Measurements from ENCODE around the gene RBKS.

RBKS gene

DNA sequence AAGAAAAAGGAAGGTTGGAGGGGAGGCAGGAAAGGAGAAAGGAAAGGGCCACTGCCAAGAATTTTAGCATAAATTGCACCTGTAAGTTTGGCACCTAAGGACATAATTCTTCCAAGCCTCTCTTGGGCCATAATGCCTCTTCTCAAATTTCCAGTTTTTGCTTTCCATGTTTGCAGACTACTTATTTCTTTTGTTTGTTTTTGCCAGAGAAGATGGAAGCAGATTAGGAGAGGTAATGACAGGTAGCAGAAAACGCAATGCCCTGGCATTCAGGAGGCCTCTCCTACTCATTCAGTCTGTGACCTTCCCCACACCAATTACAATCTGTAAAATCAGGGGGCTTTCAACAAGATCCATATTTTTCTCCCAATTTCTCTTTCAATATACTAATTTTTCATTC, 61.9 kb downstream of the RBKS start:
- no peak for DNase-seq

DNA sequence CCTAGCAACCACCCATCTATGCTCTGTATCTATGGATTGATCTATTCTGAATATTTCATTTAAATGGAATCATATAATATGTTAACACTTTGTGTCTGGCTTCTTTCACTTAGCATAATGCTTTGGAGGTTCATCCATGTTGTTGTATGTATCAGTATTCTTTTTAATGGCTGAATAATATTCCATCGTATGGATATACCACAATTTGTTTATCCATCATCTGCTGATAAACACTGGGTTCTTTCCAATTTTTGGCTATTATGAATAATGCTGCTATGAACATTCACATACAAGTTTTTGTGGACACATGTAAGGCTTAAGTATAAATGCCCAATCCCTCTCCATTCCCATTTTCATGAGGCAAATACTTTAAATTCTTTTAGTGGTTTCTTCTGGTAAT, 65.8 kb downstream of the RBKS start:
- DNase-seq = no peak

DNA sequence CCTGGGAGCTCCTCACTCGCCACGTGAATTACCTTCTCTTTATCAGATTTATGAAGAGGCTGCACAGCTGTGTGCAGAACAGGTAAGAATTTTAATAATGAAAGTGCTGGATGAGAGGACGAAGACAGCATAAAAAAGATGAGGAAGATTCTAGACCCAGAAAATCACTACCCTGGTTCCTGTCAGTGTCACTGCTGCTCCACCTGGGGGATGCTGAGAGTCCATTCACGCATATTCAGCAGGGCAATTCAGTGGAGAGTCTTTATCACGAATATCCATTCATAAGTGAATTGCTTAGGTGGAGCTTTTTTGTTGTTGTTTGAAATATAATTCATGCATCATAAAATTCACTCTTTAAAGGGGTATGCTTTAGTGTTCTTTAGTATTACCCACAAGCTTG, 66.6 kb downstream of the RBKS start:
- DNase-seq = no peak

DNA sequence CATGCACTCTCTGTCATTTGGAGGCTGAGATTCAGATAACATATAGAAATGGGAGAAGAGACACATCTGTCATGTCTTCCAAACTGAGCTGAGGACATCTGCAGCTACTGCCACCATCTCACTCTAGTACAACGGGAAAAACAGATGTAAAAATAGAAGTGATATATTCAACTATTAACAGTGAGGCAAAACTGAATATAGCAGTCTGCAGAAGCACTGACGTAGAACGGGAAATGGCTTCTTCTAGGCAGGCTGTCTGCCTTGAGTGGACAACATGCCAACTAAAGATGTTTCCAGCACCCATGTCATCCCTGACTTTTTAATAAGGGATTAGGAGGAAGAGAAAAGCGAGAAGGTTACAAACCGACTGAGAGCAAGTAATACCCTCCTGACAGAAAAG, 67.1 kb downstream of the RBKS start:
- no peak for DNase-seq

DNA sequence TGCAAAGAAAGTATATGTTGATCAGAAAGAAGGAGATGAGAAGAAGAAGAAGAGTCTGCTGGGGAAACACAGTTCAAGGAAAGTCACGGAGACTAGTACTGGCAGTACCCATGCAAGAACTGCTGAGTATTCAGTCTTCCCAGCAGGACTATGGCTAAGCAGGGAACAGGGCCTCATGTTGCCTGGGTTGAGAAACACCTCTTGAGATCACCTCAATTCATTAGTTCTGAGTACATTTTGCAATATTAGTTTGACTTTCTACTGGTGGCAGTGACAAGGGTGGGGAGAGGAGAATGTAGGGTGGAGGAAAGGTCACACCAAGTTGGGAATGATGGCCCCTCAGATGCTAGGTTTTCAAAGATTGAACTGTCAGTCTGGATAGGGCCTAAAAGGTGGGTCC, 68.1 kb downstream of the RBKS start:
- DNase-seq = no peak

DNA sequence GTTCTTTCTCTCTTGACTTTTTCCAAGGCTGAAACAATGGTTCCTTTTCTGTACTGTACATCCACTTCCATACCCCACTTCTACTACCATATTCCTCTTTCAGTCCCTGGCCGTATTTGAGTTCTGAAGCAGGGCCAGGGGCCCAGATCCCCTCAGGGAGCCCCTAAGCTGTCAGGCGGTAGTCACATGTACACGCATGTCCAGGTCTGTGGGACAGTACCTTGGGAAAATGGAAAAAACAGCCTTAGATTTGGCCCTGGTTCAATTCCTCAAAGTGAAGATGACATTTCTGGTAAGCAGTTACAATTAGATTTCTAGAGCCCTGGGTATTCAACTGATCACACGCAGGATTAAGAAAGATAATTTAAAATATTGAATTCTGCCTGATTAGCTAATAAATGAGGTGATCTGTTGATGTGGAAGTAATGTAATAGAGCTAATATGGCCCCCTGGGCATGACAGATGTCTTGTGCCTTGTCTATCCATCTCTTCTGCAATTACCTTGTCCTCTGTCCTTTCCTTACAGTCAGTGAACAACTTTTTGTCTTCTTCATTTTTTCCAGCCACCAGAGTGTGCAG, 74.2 kb downstream of the RBKS start:
- no peak for DNase-seq

DNA sequence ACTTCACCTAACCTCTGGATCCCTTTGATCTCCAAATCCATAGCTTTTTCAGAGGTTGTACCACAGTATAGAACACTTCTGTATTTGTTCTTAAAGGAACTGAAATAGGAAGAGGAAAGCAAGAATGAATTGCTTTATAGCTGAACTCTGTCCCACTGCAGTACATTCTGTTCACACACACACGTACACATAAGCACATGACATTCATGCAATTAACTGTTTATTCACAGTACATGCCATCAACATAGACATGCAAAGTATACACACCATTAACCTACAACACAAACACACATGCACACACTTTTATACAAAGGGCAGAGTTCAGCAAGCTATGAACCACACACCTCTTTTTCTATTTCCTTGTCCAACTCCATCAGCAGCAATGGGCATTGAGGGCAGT, 75.4 kb downstream of the RBKS start:
- no peak for DNase-seq

DNA sequence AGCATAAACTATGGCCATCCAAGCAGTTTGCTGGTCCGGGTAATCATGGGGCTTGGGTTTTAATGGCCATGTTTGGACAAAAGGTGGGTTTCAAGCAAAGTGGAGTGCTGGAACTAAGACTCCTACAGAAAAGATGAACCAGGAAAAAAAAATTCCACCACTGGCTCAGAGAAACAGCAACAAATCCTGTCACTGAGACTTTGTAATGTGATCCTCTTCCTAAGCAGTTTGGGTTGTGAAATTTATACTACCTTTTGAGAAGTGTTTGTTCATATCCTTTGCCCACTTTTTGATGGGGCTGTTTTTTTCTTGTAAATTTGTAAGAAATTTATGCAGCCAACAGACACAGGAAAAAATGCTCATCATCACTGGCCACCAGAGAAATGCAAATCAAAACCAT, 78.4 kb downstream of the RBKS start:
- no peak for DNase-seq

DNA sequence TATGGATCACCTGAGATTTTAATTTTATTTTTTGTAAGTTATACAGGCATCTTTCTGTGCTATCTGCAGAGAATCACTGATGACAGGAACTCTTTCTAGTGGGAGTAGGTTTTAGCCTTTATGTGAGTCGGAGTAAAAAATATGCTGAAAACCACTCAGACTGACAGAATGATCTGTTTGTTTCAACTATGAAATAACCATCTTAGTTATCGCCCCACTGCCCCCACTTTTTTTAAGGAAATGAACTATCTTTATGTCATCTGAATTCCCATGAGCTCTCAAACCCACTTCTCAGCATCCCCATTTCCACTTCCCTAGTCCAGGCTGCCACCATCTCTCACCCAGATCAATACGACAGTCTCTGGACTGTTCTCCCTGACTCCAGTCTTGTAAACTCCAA, 79.7 kb downstream of the RBKS start:
- DNase-seq = no peak

DNA sequence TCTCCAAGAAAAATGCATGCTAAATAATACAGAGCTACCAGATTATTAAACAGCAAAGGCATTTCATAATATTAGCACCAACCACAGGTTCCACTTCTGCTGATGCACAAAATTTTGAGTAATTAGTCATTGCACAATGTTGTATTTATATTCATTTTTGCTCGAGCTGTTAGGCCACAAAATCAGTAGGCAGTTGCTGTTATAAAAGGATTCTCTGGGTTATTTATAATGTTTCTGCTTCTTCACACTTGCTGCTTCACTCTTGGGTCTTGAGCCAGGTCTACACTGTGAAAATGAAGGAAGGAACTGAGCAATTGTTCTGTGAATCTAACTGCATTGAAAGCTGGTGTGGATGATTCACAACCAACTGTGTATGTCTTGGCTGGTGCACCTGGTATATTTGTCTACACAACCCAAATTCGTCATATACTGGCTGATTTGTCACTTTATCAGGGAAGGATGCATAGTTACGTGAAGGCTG, 80.4 kb downstream of the RBKS start:
- no peak for DNase-seq

DNA sequence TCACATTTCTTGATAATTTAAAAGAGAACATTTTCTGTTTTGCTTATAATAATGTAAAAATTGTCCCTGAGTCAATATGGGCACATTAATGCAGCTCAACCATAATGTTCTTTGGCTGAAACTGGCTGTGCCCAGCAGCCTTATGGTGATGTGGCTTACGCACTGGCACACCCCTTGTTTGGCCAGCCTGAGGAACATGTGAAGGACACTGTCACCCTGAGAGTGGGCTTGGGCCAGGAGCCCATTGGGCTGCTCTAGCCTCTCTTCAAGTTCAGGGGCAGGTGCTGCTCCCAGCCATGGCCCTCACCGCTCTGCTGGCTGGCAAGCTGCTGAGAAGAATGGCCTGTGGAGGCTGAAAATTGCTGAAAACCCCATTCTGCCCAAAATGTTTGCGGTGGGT, 81.2 kb downstream of the RBKS start:
- DNase-seq = no peak

DNA sequence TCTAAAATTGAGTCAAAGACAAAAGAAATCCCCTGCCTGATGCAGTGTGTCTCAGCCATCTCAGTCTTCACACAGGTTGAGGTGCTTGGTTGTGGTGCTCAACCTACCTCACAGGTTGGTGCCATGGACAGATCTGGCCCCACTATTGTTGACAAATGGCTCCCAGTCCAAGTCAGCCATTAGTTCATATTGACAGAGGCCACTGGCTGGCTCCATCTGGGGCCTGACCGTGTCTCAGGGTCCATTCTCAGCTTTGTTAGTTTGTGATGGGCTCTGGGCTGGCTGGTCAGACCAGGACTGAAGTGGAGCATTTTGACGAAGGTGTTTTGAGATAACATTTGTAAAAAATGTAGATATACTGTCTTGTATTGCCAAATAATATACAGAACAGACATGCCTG, 81.8 kb downstream of the RBKS start:
- no peak for DNase-seq

DNA sequence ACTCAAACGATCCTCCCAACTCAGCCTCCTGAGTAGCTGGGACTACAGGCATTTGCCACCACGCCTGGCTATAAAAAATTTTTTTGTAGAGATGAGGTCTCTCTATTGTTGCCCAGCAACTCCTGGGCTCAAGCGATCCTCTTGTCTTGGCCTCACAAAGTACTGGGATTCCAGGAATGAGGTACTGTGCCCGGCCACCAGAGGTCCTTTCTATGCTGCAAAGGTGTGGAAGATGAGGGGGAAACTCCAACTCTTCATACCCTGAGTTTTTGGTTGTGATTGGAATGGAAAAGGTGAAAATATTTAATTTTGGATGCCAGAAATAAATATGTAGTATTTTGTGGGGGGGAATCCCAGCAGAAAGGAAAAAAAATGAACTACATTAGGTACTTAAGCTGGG, 82.7 kb downstream of the RBKS start:
- DNase-seq = no peak

DNA sequence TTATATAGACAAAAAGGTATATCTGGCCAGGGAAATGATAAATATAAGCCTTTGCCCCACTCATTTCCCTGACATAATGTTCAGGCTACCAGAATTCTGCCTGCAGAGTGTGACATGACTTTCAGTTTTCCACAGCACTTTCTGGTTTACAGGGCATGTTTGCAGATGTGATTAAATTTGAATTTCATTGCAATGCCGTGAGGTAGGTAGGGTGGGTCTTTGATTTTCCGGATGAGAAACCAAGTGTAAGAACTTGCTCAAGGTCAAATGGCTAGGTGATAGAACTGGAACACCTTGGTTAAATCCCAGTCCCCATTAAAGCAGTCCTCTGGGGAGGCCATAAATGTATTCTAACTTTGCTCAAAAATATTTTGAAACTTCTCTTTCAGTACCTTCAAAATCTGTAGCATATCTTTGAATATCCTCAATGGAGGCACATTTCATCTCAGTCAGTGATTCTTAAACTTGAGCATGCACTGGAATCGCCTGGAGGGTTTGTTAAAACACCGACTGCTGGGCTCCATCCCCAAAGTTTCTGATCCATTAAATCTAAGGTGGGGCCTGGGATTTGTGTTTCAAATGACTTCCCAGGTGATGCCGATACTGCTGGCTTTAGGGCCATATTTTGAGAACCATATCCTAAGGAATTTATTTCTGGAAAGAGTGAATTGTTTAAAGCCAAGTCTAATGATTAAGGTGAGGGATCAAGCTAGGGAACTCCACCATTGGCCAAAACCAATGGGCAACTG, 83.7 kb downstream of the RBKS start:
- no peak for DNase-seq

DNA sequence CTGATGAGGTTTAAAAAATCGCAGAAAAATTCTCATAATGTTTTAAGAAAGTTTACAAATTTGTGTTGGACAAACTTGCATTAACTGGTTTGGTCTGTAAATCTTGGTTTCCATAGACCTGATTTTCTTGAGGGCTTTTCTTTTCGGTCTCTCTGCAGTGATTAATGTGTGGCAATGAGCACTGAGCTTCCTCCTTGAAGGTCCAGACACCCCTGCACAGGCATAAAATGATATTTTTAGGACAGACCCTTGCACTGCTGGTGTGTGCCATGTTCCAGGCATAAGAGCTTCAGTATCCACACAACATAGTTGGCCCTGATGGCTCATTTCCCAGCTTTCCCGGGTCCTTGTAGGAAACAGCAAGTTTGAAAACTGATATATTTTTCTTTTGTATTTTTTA, 85.0 kb downstream of the RBKS start:
- DNase-seq = no peak

DNA sequence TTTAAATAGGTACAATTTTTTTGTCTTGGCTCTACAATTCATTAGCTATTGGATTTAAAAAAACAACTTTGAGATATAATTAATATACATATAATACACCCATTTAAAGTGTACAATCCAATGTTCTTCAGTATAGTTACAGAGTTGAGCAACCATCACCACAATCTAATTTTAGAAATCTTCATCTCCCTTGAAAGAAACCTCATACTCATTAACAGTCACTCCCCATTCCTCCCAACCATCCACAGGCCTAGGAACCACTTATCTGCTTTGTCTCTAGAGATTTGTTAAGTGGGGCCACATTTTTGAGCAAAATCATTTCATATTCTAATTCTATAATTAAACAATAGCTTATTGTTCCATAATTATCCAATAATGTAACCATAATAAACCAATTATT, 86.0 kb downstream of the RBKS start:
- DNase-seq = no peak

DNA sequence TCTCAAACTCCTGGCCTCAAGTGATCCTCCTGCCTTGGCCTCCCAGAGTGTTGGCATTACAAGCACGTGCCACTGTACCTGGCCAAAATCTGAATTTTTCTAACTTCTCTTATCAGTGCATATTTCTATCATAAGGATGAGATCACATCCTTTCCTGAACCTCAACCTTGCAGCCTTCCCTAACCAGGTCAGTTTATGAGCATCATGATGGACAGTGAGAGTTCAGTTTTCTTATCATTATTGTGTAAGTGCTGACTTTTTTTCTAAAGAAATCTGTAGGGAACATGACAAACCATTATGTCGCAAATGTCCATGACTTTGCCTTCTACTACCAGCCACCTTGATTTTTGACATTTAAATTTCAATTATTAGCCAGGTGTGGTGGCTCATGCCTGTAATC, 87.1 kb downstream of the RBKS start:
- no peak for DNase-seq

DNA sequence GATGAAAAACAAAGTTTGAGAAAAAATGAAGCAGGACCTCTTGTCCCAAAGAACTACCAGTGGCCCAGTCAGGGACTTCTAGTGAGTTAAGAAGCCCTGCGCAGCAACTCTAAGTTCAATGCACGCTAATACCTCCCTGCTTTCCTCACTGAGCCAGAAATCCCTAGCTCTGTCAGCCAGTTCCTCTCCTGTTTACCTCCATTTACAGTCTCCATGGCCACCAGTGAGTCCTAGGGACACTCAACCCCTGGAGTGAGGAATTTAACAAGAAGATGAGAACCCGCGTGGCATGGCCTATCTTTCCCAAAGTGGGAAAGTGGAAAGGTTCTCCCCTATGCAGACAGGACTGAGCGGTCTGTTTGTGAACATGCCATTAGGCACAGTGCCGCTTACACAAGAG, 87.6 kb downstream of the RBKS start:
- DNase-seq = no peak

DNA sequence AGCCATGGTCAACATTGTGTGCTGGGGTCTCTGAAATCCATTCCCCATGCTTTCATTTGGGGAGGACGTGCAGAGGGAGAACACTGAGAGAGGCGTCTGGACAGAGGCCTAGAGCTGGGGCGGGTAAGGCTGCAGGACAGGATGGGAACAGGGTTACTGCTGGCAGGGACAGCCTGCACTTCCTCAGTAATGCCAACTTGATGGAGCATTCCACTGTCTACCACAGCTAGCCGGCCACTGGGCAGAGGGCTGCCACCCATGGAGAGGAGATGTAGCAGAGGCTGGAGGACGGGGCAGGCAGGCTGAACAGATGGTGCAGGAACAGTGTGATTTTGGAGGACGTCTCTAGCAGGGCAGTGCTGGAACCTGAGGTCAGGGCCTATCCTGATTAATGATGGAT, 89.3 kb downstream of the RBKS start:
- DNase-seq = no peak

DNA sequence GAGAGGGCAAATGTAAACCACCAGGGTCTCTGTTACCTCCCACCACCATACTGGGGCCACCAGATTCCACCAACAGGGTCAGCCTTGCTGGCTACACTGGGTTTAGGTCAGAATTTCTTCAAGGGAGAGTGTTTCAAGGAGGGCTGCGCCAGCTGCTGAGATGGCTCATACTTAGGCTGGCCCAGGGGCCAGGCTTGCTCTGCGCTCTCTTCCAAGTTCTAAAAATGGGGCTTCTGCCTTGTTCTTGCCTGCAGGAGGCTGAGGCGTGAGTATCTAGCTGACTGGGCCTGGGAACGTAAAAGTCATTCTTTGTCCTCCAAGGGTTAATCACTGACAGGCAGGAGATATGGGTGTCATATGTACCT, 90.6 kb downstream of the RBKS start:
- DNase-seq = no peak

DNA sequence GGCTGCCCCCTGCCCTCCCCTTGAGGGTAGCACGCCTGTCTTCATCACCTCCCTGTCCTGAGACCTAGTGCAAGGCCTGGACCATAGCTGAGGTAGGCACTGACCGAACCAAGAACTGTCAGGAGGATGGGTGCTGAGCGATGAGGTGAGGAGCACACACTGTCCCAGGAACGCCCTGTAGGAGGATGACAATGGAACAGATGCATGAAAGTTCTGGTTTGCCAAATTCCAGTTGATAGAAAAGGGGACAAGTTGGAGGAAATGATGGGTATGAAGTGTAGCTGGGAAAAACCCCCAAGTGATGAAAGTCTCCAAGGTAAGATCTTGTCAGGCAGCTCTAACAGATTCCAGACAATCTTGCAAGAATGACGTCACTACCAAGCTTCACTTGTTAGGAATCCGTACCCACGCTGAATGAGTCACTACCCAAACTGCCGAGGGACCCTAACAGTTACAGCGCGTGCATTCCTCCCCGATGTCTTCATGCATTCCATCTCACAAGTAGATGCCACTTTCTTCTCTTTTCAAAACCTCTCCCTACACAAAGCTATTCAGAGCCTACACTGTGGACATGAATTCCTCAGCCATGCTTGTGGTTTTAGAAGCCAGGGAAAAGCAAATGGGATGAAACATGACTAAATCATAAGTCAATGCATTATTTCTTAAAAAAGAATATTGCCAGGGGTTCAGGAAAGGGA, 91.1 kb downstream of the RBKS start:
- peak; percentile 51 for DNase-seq

DNA sequence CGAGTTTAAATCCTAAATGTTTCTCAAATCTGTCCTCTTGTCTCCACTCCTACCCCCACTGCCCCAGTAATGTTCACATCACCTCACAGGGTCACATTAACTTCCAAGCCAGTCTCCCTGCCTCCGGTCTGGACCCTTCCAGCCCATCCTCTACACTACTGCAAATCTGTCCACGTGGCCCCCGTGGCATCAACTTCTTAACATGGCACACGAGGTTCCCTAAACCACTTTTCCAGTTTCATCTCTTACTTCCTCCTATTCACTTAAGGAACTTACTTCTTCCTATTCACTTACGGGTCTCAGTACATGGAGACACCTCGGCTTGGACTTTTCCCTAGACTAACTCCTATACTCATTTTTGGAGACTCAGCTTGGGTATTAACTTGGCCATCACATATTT, 91.7 kb downstream of the RBKS start:
- no peak for DNase-seq

DNA sequence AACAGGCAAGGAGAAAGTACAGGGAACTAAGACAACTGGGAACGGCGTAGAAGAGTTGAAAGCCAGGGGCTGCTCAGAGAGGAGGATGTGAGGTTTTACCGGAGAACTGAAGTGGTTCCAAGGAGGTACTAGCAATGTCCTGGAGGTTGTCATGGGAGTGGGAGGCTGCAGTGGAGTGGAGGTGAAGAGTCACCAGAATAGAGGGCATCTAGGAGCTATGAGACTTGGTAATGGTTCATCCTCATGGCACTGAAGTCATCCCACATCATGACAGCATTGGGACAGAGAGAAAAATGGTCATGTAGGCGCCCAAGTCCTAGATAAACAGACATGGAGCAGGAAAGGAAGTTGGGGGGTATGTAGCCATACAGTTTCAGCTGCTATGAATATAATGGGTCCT, 92.3 kb downstream of the RBKS start:
- no peak for DNase-seq
